Measurements from ENCODE around the gene SLC50A1.

Gene SLC50A1

DNA sequence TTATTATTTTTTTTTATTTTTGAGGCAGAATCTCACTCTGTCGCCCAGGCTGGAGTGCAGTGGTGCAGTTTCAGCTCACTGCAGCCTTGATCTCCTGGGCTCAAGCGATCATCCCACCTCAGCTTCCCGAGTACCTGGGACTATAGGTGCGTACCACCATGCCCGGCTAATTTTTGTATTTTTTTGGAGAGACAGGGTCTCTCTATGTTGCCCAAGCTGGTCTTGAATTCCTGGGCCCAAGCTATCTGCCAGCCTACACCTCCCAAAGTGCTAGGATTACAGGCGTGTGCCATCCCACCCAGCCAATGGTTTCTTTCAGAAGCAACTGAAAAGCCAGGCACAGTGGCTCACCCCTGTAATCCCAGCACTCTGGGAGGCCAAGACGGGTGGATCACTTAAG, 35.2 kb downstream of the SLC50A1 start:
- no peak for DNase-seq (ENCODE audit: low read depth)

DNA sequence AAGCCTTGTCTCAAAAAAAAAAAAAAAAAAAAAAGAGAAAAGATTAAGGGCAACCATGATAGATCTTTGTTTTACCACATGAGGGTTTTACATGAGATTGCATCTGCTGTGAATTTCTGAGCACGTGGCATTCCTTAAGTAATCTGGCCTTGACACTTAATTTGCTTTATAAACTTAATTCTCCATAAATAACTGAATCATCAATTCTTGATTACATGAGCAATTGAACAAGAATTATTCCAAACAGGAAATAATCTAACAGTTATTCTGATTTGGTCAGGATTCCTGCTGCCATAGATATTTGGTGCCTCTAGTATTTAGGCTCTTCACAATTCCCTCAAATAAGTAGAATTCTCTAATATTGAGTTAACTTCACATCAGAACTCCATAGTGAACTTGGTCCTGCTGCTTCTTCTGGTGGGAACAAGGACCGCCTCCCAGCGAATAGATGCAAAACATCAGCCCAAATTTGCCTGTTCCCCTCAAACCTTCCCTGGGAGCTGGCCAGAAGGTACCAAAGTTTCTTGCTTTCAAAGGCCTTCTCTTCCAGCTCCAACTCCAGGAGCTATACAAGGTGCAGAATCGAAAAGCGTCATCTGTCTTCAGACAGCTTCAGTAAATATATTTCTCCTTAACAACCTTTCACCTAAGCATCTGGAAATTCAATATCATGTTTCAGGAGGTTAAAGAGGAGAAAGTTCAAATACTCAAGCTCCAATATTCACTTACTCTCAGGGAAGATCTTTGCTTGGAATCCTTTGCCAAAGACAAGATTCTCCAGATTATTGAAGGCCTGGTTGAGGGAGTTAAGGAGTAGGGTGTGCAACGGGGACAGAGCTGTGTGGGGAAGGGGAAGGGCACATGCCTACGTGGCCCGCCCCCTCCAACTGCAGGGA, 36.4 kb downstream of the SLC50A1 start:
- DNase-seq (ENCODE audit: low read depth): no peak

DNA sequence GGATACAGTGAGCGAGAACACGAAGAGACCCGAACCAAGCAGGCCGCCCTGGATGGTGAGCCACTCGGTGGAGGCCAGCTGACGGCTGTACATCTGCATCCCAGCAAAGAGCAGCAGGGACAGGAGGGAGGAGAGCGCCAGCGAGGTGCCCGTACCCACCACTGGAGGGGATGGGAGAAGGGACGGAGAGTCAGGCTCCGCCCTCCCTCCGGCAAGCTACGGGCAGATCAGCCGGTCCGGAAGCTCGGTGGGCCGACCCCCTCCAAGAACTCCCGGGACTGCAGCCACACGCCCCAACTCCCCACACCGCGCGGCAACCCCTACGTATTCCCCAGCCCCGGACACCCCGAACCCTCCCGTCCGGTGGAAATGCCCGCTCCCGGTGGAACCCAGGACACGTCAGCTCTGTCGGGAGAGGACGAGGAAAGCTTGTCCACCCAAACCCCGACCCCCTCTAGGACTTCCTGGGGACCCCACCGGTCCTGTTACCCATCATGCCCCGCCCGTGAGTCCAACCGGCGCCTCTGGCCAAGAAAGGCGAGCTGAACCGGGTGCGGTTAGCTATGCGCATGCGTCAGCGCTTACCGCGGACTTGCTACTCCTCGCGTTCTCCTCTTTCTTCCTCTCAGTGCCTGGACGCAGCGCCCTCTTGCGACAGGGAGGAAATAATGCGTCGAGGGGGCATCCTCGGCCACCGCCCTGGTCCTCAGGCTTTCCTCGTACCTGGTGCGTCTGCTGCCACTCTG, 37.3 kb downstream of the SLC50A1 start, which contains the start of gene KRTCAP2:
Gene KRTCAP2 (minus strand): TSS at position 573 of the 746 bp plus-strand sequence. CDS start 80 bp downstream, at position 493.
- DNase-seq (ENCODE audit: low read depth): peak; percentile 89

DNA sequence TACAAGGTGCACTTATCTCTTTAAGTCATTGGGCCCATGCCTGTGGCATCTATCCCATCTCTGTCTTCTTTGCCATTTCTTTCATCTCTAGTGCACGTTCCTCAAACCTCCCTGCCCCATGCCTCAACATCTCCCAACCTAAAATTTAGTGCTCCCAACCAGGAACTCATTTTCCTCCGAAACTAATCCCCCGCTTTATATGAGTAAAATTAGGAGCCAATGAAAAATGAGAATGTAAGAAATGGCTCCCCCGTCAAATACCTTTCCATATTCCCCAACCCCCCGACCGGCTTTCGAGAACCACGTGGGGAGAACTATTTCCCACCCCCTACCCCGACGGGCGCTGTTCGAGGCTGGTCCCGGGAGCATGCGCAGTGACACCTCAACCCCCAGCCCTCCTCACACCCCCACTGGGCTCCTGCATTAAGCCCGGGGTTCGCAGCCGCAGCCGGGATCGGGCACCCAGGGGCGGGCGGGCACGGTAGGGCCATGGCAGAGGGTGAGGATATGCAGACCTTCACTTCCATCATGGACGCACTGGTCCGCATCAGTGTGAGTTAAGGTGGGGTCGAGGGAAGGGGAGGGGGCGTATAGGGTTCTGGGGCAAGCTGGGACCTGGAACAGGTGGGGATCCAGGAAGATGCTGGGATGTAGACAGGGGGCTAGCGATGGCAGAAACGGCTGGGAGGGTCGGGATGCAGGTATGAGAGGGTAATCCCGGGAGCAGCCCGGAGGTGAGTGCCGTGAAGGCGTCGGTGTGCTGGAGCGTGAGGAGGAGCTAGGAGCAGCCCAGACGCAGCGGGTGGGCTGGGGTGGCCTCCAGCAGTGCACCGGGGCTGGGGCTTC, 38.0 kb downstream of the SLC50A1 start, which contains the start of gene TRIM46:
Gene TRIM46 (plus strand): TSS at position 372 of the 846 bp plus-strand sequence. CDS start 118 bp downstream, at position 490.
- peak; percentile 53 for DNase-seq (ENCODE audit: low read depth)

DNA sequence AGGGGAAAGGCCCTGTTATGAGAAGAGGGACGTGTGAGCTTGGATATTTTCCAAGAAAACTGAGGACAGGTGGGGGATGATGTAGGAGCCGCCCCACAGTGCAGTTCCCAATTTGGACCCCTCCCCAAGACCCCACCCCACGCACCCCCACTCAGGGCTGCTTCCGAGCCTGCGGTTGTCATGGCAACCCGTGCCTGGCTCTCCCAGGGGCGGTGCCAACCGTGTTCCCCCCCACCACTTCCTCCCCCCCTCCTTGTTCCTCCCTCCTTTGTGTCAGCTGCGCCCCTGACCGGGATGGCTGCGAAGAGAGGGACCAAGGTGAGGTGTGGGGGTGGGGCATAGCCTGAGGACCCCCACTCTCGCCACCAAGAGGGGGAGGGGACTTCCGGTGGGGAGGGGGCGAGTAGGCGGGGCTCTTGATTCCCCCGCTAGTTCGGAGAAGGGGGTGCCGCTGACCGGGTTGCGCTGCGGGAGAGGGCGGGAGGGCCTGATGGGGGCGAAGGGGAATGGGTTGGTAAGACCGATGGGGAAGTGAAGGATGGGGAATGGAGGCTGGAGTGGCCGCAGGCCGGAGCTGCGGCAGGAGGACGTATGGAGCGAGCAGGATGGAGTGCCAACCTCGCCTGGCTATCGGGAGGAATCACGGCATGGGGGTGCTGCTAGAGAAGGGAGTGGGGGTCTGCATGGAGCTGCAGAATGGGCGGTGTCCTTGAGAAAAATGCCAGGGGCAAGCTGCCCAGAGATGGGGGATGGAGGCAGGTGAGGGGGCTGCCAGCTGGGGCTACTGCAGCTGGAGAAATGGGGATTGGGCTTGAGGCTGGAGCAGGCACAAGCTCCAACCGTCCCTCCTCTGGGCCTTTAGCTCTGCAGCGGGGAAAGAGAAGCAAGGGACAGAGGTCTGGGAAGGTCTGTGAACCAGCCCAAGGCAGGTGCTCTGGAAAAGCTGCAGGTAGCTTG, 39.0 kb downstream of the SLC50A1 start:
- DNase-seq (ENCODE audit: low read depth): no peak

DNA sequence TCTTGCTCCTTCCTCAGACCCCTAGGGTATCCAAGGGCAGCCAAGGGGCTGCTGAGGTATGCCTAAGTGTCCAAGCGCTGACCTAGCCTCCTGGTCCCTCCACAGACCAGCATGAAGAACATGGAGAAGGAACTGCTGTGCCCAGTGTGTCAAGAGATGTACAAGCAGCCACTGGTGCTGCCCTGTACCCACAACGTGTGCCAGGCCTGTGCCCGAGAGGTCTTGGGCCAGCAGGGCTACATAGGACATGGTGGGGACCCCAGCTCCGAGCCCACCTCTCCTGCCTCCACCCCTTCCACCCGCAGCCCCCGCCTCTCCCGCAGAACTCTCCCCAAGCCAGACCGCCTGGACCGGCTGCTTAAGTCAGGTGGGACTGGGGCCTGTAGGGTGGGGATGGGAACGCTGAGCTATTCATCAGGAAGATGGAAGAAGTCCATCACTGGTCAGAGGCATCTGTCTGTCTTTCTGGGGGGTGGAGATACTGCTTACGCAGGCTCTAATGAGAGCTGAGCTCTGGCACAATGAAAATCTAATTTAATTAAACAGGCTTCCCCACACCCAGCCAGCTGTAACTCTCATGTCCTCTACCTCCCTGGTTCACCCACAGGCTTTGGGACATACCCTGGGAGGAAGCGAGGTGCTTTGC, 39.8 kb downstream of the SLC50A1 start:
- DNase-seq (ENCODE audit: low read depth): no peak

DNA sequence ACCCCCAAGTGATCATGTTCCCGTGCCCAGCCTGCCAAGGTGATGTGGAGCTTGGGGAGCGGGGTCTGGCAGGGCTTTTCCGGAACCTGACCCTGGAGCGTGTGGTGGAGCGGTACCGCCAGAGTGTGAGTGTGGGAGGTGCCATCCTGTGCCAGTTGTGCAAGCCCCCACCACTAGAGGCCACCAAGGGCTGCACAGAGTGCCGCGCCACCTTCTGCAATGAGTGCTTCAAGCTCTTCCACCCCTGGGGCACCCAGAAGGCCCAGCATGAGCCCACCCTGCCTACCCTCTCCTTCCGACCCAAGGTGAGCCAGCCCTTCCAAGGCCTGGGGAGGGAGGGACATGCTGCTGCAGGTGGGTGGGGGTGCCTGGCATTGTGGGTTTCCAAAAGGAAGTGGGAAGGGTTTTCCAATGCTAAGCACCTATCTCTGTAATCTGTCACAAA, 40.3 kb downstream of the SLC50A1 start:
- DNase-seq (ENCODE audit: low read depth): no peak

DNA sequence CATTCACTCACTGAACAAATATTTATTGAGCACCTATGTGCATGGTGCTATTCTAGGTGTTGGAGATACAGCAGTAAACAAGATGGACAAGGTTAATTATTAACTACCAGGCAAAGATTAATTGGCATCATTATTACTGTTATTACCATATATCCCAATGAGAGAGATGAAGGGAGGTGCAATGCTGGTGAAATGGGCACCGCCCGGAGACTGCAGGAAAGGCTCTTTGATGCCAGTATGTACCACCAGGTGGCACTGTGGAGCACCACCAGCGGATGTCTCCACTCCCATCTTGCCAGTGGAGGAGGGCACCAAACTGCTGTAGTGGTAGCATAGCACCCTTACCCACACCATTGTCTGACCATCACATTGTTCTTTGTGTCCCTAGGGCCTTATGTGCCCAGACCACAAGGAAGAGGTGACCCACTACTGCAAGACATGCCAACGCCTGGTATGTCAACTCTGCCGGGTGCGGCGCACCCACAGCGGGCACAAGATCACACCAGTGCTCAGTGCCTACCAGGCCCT, 41.0 kb downstream of the SLC50A1 start:
- DNase-seq (ENCODE audit: low read depth): peak; percentile 66

DNA sequence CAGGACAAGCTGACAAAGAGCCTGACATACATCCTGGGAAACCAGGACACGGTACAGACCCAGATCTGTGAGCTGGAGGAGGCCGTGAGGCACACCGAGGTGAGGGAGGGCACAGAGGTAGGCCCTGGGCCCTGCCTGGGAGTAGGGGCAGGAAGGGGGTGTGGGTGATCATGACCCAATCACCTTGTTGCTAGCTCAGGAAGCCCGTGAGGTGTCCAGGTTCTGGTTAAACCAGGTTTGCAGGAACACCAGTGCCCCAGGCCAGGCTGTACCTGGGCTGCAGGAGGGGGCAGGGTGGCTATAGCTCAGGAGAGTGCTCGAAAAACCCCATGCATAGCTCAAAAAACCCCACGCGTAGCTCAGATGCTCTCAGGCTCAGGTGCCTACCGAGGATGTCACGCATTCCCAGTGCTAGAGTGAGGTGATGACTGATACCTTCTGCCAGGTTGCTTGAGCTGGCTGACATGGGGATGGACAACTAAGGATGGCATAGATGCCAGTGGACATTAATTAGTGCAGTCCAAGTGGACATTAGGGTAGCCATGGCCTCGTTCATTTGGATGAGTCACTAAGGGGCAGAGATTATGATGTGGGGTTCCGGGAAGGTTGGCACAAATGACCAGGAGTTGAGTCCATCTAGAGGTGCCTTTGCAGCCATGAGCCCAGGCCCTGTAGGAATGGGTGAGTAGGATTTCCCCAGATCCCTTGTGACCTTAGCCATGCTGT, 41.7 kb downstream of the SLC50A1 start:
- DNase-seq (ENCODE audit: low read depth): no peak

DNA sequence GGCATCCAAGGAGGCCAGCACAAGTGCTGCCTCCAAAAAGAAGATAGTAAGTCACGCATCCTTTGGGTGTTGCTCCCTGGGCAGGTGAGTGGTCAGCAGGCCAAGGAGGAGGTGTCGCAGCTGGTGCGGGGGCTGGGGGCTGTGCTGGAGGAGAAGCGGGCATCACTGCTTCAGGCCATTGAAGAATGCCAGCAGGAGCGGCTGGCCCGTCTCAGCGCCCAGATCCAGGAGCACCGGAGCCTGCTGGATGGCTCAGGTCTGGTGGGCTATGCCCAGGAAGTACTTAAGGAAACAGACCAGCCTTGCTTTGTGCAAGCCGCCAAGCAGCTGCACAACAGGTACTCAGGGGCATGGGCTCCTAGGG, 42.2 kb downstream of the SLC50A1 start:
- no peak for DNase-seq (ENCODE audit: low read depth)

DNA sequence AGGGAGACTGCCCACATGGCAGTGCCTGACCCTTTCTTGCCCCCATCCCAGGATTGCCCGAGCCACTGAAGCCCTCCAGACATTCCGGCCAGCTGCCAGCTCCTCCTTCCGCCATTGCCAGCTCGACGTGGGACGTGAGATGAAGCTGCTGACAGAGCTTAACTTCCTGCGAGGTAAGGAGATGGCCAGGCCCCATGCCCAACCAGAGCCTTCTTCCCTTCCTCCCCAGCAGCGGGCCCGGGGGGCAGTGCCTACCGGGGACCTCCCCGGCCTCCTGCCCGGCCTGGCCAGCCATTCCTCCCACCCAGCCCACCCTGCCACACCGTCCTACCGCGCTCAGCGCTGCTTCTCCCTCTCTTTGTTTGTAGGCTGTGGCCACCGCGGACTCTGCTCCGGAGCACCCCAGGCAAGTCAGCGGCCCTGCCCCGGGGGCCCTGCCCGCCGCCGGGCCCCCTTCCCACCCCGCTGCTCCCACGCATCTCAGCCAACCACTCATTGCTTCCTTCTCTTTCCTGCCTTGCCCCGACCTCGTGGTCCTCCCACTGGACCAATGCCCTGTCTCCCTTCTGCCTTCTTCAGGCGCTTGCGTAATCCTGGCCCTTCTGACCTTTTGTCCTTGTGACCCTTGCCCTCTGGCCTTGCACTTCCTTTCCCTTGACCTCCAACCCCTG, 42.9 kb downstream of the SLC50A1 start:
- DNase-seq (ENCODE audit: low read depth): no peak

DNA sequence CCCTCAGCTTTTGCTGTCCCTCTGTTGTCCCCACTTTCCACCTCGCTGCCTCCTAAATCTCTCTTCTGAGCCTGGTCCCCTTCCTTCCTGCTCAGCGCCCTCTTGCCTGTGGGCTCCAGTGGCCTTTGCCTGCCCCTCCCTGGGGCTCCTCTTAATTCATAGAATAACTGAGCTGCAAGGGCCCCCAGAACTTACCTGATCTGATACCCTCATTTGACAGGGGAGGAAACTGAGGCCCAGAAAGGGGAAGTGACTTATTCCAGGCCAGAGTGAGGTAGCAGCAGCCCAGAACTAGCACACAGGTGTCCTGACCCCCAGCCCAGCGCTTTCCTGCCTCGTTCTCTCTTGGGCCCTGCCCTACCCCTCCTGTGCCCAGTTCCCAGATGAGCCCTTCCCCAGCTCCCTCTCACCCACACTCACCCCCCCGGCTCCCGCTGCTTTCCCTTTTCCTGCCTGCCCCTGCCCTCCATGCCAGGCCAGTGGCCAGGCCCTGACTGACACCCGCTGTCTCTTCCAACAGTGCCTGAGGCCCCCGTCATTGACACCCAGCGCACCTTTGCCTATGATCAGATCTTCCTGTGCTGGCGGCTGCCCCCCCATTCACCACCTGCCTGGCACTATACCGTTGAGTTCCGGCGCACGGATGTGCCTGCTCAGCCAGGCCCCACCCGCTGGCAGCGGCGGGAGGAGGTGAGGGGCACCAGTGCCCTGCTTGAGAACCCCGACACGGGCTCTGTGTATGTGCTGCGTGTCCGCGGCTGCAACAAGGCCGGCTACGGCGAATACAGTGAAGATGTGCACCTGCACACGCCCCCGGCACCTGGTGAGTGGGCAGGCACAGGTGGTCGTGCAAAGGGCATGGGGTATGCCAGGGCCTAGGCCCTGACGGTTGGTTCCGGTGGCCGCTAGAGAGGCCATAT, 43.7 kb downstream of the SLC50A1 start:
- no peak for DNase-seq (ENCODE audit: low read depth)

DNA sequence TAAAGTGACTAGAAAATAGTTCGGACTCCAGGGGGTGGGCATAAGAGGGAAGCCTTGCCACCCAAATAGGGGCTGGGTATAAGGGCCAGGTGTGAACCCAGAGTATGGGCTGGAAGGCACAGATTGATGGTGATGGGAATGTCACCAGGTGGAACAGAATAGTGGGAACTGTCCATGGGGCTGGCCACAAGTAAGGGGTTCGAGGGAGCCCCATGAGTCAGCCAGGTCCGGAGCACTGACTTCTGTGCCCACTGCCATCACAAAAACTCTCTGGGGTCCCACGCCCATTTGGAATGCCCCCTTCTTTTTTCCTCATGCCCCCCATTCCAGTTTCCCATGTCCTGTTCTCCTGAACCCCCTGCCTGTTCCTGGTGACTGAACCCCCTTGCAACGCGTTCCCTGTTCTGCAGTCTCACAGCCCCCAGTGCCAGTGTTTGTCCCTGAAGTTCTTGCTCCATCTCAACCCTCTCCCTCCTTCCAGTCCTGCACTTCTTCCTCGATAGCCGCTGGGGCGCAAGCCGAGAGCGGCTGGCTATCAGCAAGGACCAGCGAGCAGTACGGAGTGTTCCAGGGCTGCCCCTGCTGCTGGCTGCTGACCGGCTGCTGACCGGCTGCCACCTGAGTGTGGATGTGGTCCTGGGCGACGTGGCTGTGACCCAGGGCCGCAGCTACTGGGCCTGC, 45.9 kb downstream of the SLC50A1 start:
- no peak for DNase-seq (ENCODE audit: low read depth)

DNA sequence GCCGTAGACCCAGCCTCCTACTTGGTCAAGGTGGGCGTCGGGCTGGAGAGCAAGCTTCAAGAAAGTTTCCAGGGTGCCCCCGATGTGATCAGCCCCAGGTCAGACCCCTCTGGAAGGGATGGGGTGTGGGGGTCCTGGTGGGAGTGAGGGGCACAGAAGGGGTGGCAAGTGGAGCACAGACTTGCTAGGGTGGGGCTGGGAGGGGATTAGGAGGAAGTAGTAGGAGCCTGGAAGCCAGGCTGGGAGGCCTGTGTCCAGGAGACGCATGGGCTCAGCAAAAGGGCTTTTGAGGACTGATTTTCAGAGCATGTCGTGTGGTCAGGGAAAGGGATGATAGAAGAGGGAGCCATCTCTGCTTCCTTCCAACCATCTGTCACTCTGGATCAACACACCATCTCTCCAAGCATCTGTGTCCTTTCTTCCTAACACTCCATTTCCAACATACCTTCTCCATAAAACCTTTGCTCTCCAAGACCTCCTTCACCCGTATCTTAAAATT, 46.4 kb downstream of the SLC50A1 start:
- no peak for DNase-seq (ENCODE audit: low read depth)

DNA sequence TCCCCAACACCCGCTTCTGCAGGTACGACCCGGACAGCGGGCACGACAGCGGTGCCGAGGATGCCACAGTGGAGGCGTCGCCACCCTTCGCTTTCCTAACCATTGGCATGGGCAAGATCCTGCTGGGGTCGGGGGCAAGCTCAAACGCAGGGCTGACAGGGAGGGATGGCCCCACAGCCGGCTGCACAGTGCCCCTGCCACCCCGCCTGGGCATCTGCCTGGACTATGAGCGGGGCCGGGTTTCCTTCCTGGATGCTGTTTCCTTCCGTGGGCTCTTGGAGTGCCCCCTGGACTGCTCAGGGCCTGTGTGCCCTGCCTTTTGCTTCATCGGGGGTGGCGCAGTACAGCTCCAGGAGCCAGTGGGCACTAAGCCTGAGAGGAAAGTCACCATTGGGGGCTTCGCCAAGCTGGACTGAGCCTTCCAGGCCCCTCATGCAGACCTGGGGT, 48.1 kb downstream of the SLC50A1 start:
- no peak for DNase-seq (ENCODE audit: low read depth)

DNA sequence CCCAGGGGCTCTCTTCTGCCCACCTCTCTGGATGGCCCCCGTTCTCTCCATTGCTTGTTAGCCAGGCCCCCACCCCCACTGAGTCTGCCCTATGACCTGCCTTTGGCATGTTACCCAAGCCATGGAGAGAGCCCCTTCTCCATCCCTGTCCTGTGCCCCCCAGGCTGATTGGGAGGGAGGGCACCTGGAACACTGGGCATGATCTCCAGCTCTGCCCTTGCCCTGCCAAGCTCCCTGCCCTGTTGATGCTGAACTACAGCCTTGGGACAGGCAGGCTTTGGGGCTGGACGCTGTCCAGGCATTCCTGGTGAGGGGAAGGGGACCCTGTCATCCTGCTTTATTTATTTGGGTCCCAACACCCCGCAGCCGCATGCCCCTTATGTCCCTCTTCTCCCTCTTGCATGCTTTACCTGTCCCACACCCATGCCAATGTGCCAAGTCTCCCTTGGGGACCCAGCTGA, 48.7 kb downstream of the SLC50A1 start:
- DNase-seq (ENCODE audit: low read depth): no peak

All from stimulated activated CD8-positive, alpha-beta memory T cell treated with anti-CD3 and anti-CD28 coated beads, Interleukin-12 subunit alpha, Interleukin-12 subunit beta, amount 100 ng/mL, for 4 hours (primary cell).